Measurements from ENCODE around the gene ULK2.

The ULK2 gene

GRCh38 chr17:19770985-19771735, 96.6 kb downstream of the ULK2 start:
- H3K4me1 ChIP-seq (ENCODE audit: low read length): no peaks in the 10 kb centered on the region
- no peaks in the 10 kb centered on the region for H3K27me3 ChIP-seq (ENCODE audit: low read depth, low read length)
- no peaks in the 10 kb centered on the region for H3K9me3 ChIP-seq (ENCODE audit: insufficient read depth, low read length)
- H3K36me3 ChIP-seq (replicated peaks; ENCODE audit: low read depth, low read length): no peaks in the 10 kb centered on the region
- H3K9ac ChIP-seq (ENCODE audit: low read length): no peak overlapping the region
- H3K4me3 ChIP-seq (ENCODE audit: low read length): no peak overlapping the region
- TF ChIP-seq EZH2phosphoT487 (IDR thresholded peaks at IDR 0.05; ENCODE audit: low read depth) (no peak), CTCF (IDR thresholded peaks at IDR 0.05; ENCODE audit: low read depth, low read length) (no peak)
- H3K4me2 ChIP-seq (ENCODE audit: low read length): no peak overlapping the region
- H3K79me2 ChIP-seq (ENCODE audit: low read length): no peaks in the 10 kb centered on the region
- H4K20me1 ChIP-seq (ENCODE audit: insufficient read depth, low read length): no peaks in the 10 kb centered on the region
- H3K27ac ChIP-seq (ENCODE audit: low read length): no peak overlapping the region
- no peak overlapping the region for H2AFZ ChIP-seq (ENCODE audit: low read depth, low read length)

GRCh38 chr17:19769946-19770652, 97.6 kb downstream of the ULK2 start:
- no peak for TF ChIP-seq CTCF (IDR thresholded peaks at IDR 0.05; ENCODE audit: low read depth, low read length)
- no peak for TF ChIP-seq EZH2phosphoT487 (IDR thresholded peaks at IDR 0.05; ENCODE audit: low read depth)
- H4K20me1 ChIP-seq (ENCODE audit: insufficient read depth, low read length): no peaks in the 10 kb centered on the region
- no peaks in the 10 kb centered on the region for H3K27me3 ChIP-seq (ENCODE audit: low read depth, low read length)
- no peaks in the 10 kb centered on the region for H3K79me2 ChIP-seq (ENCODE audit: low read length)
- no peak overlapping the region for H3K27ac ChIP-seq (ENCODE audit: low read length)
- no peaks in the 10 kb centered on the region for H3K36me3 ChIP-seq (replicated peaks; ENCODE audit: low read depth, low read length)
- no peaks in the 10 kb centered on the region for H3K9me3 ChIP-seq (ENCODE audit: insufficient read depth, low read length)
- H3K4me3 ChIP-seq (ENCODE audit: low read length): no peak overlapping the region
- H3K4me1 ChIP-seq (ENCODE audit: low read length): no peaks in the 10 kb centered on the region
- no peak overlapping the region for H3K9ac ChIP-seq (ENCODE audit: low read length)
- no peak overlapping the region for H3K4me2 ChIP-seq (ENCODE audit: low read length)
- no peak overlapping the region for H2AFZ ChIP-seq (ENCODE audit: low read depth, low read length)

- Histone ChIP-seq H3K27ac (ENCODE audit: low read length) (no peak overlapping the region), H3K4me2 (ENCODE audit: low read length) (no peak overlapping the region), H3K27me3 (ENCODE audit: low read depth, low read length) (no peaks in the 10 kb centered on the region), H3K9me3 (ENCODE audit: insufficient read depth, low read length) (no peaks in the 10 kb centered on the region), H3K4me1 (ENCODE audit: low read length) (no peaks in the 10 kb centered on the region), H3K9ac (ENCODE audit: low read length) (no peak overlapping the region), H3K36me3 (replicated peaks; ENCODE audit: low read depth, low read length) (no peaks in the 10 kb centered on the region), H2AFZ (ENCODE audit: low read depth, low read length) (no peak overlapping the region), H3K4me3 (ENCODE audit: low read length) (no peak overlapping the region), H3K79me2 (ENCODE audit: low read length) (no peaks in the 10 kb centered on the region), H4K20me1 (ENCODE audit: insufficient read depth, low read length) (no peaks in the 10 kb centered on the region)
- TF ChIP-seq EZH2phosphoT487 (IDR thresholded peaks at IDR 0.05; ENCODE audit: low read depth): no peak
- TF ChIP-seq CTCF (IDR thresholded peaks at IDR 0.05; ENCODE audit: low read depth, low read length): no peak
Measured at GRCh38 chr17:19768046-19768782, 99.5 kb downstream of the ULK2 start.

Data from OCI-LY3 (cell line).